ENCODE results near the gene BNC2. TPM values are rescaled to one million over a fixed set of nuclear protein-coding genes. Genes with fewer than 3 reads are reported as not detected.

BNC2 gene
- total RNA-seq, 1 donor: 2.5 TPM

DNA sequence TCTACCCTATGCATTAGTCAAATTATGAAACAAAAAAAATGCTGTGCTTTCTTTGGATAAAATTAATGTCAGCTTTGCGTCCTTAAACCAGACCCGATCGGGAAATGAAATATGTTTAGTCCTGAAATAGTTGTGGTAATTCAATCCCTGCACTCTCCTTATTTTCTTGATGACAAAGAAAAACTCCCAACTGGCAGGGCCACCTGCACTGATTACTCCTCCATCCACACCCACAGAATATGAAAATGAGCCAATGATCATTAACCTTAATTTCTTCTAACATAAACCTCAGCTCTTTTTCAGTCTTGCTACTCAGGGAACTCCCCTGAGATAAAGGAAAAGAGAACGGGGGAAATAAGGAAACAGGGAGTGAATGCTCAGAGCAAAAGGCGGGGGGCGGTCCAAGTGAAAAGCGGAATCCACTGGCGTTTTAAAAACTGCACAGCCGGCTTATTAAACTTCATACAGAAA lies 245.3 kb downstream of the BNC2 start:
- Histone ChIP-seq H3K4me3 (ENCODE audit: low read length) (no peak overlapping the region), H3K9me3 (ENCODE audit: low read depth, low read length) (no peaks in the 10 kb centered on the region), H3K27me3 (ENCODE audit: insufficient read depth, low read length) (no peaks in the 10 kb centered on the region), H3K4me1 (ENCODE audit: insufficient read depth, low read length) (no peaks in the 10 kb centered on the region)

DNA sequence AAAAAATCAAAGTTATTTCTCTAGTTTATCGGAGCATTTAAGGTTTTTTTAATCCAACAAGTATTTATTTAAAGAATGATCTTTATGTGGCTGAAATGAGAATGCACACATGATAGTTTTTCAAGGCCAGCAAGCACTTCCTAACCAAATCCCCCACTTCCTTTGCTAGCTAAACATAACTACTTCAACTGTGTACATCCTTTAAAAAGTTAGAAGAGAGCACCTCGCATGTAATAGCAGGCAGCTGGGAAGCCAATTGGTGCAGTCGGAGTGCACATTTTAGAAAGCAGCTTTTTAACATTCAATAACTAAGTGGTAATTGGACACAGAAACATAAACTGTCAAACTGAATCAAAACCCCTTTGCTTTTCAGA lies 245.7 kb downstream of the BNC2 start:
- no peaks in the 10 kb centered on the region for H3K27me3 ChIP-seq (ENCODE audit: insufficient read depth, low read length)
- H3K4me3 ChIP-seq (ENCODE audit: low read length): no peak overlapping the region
- H3K4me1 ChIP-seq (ENCODE audit: insufficient read depth, low read length): no peaks in the 10 kb centered on the region
- no peaks in the 10 kb centered on the region for H3K9me3 ChIP-seq (ENCODE audit: low read depth, low read length)

DNA sequence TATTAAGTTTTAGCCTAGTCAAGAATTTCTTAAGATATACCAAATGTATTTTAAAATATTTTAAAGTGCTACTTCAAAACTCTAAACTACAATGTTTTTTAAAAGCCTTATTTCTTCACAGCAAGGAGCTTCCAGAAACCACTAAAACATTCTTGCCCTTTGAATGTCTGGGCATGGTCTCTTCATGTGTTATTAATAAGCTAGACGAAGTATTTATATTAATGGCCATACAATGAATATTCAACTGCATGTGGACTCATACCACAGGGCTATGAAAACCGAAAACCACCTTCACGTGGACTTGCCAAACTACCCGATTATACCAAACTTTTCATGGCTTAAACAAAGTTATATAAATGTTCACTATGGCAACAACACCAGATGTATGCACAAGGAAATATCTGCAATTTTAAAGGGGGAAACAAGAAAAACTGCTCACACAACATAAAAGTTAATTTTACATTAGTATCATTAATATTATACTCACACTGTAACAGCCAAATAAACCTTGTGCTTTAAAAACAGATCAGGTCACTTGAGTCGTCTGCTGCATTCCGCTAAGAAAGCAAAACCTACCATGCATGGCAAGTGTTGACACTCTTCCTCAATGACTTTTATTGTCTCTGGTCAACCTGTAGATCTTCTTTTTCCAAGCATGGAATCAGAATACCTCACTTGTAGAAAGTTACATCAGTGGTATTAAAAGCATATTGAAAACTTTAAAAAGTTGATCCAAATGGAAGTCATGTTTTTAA lies 246.3 kb downstream of the BNC2 start:
- Histone ChIP-seq H3K27me3 (ENCODE audit: insufficient read depth, low read length) (no peaks in the 10 kb centered on the region), H3K4me3 (ENCODE audit: low read length) (no peak overlapping the region), H3K4me1 (ENCODE audit: insufficient read depth, low read length) (no peaks in the 10 kb centered on the region), H3K9me3 (ENCODE audit: low read depth, low read length) (no peaks in the 10 kb centered on the region)

DNA sequence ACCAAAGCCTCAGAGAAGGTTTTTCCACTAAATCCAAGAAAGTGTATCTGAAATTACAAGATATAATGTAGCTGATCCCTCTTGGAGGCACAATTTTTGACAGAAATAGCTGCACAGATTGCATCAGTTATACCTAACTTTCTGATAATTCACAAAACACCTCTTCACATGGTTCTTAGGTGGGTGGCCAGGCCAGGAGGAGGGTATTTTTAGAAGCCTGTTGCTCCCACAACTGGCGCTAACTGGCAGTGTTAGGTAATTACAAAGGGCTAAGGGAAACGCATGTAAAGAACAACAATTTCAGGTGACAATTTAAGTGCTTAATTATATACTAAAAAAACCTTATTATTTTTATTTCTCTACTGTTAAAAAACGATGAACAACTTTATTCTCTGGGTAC lies 247.9 kb downstream of the BNC2 start:
- H3K27me3 ChIP-seq (ENCODE audit: insufficient read depth, low read length): no peaks in the 10 kb centered on the region
- H3K9me3 ChIP-seq (ENCODE audit: low read depth, low read length): no peaks in the 10 kb centered on the region
- no peaks in the 10 kb centered on the region for H3K4me1 ChIP-seq (ENCODE audit: insufficient read depth, low read length)
- no peak overlapping the region for H3K4me3 ChIP-seq (ENCODE audit: low read length)

DNA sequence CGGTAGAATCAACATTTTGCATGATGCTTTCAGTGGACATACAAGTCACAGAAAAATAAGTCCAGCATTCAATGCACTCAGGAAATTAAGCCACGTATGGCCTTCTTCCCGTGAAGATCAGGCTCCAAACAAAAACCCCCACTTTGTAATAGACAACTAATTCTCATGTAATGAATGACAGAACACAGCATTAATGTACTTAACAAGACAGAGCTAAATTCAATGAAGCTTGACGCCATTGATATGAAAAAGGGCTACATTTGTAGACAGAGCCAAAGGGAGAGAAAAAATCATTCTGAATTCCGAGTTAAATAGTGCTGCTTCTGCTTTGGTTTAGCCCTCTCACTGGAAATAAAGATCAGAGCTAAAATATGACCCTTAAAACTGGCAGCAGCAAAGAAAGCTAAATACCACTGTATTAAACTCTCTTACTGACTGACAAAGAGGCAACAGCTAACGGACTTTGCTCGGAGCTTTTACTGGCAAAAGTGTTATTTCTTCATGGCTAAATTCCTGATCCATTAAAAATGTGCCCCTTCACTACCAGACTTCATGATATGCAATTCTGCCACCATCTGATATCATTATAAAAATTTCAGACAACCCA lies 250.5 kb downstream of the BNC2 start:
- no peaks in the 10 kb centered on the region for H3K27me3 ChIP-seq (ENCODE audit: insufficient read depth, low read length)
- H3K4me3 ChIP-seq (ENCODE audit: low read length): no peak overlapping the region
- H3K4me1 ChIP-seq (ENCODE audit: insufficient read depth, low read length): no peaks in the 10 kb centered on the region
- no peaks in the 10 kb centered on the region for H3K9me3 ChIP-seq (ENCODE audit: low read depth, low read length)

DNA sequence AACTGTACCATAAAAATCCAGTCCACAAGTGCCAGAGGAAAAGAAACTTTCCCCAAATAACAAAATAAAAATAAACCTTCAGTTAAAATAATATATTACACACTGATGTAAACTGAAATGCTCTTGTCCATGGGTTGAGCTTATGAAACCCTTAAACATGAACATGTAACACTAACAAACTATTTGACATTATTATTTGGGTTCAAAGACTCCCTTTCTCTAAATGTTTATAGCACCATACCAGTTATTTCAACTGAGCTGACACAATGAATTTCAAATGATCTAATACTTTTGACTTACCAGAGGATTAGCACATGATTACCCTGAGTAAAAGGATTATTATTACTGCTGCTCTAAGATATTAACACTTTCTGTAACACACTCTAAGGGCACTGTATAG lies 251.1 kb downstream of the BNC2 start:
- Histone ChIP-seq H3K9me3 (ENCODE audit: low read depth, low read length) (no peaks in the 10 kb centered on the region), H3K4me1 (ENCODE audit: insufficient read depth, low read length) (no peaks in the 10 kb centered on the region), H3K4me3 (ENCODE audit: low read length) (no peak overlapping the region), H3K27me3 (ENCODE audit: insufficient read depth, low read length) (no peaks in the 10 kb centered on the region)

DNA sequence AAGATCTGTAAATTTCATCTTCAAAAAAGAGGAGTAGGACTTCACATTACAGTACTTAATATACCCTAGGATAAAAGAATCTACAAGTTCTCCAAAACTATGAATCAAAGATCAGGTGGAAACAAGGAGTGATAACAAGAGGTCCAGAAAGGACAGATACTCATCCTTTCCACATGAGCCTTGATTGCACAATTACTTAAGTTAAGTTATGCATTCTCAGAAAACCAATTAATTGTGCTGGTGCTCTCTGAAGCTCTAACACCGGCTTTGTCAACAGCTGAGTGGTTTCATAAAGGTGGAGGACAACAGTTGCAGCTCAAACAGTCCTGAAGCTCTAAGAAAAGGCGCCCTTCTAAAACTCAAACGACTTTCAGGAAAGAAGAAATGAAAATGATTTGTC lies 251.9 kb downstream of the BNC2 start:
- Histone ChIP-seq H3K9me3 (ENCODE audit: low read depth, low read length) (no peaks in the 10 kb centered on the region), H3K4me3 (ENCODE audit: low read length) (no peak overlapping the region), H3K4me1 (ENCODE audit: insufficient read depth, low read length) (no peaks in the 10 kb centered on the region), H3K27me3 (ENCODE audit: insufficient read depth, low read length) (no peaks in the 10 kb centered on the region)

DNA sequence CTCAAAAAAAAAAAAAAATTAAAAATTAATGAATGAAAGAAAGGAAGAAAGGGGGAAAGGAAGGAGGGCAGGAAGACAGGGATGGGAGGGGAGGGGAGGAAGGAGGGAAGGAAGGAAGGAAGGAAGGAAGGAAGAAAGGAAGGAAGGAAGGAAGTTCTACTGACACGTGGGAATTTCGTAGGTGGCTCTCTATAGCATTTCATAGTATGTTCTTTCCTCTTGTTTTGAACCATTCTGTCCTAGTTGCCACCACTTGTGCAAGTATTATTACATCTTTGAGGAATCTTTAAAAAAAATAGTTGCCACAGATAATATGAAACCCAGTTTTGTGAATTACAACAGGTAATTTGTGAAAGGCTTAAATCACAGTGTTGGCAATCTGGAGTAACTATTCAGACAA lies 253.8 kb downstream of the BNC2 start:
- H3K4me1 ChIP-seq (ENCODE audit: insufficient read depth, low read length): no peaks in the 10 kb centered on the region
- no peak overlapping the region for H3K4me3 ChIP-seq (ENCODE audit: low read length)
- H3K27me3 ChIP-seq (ENCODE audit: insufficient read depth, low read length): no peaks in the 10 kb centered on the region
- no peaks in the 10 kb centered on the region for H3K9me3 ChIP-seq (ENCODE audit: low read depth, low read length)

DNA sequence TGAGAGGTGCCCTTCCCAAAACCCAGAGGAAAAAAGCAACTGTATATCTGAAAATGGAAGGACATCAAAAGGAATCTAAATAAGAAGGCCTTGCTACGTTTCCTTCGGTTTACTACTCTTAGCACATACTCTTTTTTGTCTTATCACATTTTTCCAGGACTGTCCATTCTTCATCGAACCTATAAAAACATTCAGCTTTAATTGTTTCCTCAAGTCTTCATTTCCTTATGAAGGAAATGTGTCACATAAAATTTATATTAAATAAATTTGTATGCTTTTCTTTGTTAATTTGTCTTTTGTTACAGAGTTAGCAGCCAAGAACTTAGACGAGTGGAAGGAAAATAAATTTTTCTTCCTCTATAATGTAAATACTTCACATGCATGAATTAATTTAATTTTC lies 255.0 kb downstream of the BNC2 start:
- no peaks in the 10 kb centered on the region for H3K4me1 ChIP-seq (ENCODE audit: insufficient read depth, low read length)
- H3K9me3 ChIP-seq (ENCODE audit: low read depth, low read length): no peaks in the 10 kb centered on the region
- H3K4me3 ChIP-seq (ENCODE audit: low read length): no peak overlapping the region
- no peaks in the 10 kb centered on the region for H3K27me3 ChIP-seq (ENCODE audit: insufficient read depth, low read length)

DNA sequence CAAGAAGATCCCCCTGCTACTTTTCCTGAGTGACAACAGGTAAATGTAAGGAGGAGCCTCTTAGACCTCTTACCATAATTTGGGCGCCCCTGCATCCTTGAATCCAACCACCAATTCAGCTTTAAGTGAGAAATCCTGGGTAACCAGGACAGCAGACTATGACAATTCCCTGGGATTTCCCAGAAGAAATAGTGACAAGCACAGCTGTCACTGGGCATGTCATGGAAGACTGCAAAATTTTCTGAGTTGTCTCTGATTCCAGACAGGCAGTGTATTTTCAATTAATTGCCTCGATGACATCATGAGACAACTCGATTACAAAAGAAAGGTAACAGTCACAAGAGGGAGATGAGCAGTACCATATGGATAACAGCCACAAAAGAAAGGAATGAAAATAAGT lies 256.9 kb downstream of the BNC2 start:
- Histone ChIP-seq H3K4me1 (ENCODE audit: insufficient read depth, low read length) (no peaks in the 10 kb centered on the region), H3K9me3 (ENCODE audit: low read depth, low read length) (no peaks in the 10 kb centered on the region), H3K4me3 (ENCODE audit: low read length) (no peak overlapping the region), H3K27me3 (ENCODE audit: insufficient read depth, low read length) (no peaks in the 10 kb centered on the region)

DNA sequence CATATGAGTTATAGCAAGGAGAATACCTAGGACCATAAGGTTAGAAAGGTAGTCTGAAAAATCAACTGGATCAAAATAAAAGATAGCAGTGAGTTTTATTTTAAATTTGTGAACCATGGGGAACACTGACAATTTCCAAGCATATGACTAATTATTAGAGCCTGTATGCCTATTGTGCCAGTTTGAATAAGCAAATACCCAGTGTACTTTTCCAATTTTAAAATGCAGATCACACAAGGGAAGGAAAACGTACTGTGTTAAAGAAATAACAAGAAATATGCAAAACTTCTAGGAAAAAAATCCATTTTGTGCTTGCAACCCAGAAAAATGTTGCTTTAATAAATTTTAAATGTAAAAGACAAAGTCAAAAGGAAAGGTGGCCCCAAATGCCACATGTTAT lies 257.4 kb downstream of the BNC2 start:
- Histone ChIP-seq H3K4me1 (ENCODE audit: insufficient read depth, low read length) (no peaks in the 10 kb centered on the region), H3K9me3 (ENCODE audit: low read depth, low read length) (no peaks in the 10 kb centered on the region), H3K4me3 (ENCODE audit: low read length) (no peak overlapping the region), H3K27me3 (ENCODE audit: insufficient read depth, low read length) (no peaks in the 10 kb centered on the region)

DNA sequence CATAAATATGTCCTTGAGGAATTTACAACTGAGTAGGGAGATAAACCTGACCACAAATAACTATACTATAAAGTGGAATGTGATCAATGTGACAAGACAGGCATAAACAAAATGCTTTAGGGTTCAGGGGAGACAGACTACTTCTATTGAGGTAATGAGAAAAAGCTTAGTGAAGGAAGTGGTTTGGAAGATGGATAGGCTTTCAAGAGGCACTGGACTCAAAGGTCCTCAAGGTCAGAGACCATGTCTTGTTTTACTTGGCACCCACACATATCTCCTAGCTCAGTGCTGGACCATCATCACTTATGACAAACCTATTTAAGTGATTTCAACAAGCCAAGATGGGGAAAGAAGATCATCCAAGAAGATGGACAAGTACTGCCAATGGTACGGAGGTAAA lies 257.8 kb downstream of the BNC2 start:
- Histone ChIP-seq H3K9me3 (ENCODE audit: low read depth, low read length) (no peaks in the 10 kb centered on the region), H3K27me3 (ENCODE audit: insufficient read depth, low read length) (no peaks in the 10 kb centered on the region), H3K4me1 (ENCODE audit: insufficient read depth, low read length) (no peaks in the 10 kb centered on the region), H3K4me3 (ENCODE audit: low read length) (no peak overlapping the region)

DNA sequence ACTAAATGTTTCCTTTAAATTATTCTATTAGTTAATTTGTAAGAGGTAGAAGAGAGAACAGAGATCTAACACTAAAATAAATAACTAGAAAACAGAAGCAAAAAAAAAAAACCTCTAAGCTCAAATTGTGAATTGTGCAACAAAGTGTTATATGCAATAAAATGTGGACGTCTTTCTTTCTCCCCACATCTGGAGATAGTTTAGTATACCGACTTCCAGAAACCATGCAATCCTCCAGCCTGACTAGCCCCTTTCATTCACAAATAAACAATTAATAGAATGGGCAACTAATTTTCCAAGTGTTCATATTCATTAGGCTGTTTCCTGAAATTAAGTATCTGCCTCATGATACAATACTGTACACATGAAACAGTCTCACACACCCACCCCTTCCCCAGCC lies 258.5 kb downstream of the BNC2 start:
- H3K9me3 ChIP-seq (ENCODE audit: low read depth, low read length): no peaks in the 10 kb centered on the region
- H3K27me3 ChIP-seq (ENCODE audit: insufficient read depth, low read length): no peaks in the 10 kb centered on the region
- no peak overlapping the region for H3K4me3 ChIP-seq (ENCODE audit: low read length)
- H3K4me1 ChIP-seq (ENCODE audit: insufficient read depth, low read length): no peaks in the 10 kb centered on the region

DNA sequence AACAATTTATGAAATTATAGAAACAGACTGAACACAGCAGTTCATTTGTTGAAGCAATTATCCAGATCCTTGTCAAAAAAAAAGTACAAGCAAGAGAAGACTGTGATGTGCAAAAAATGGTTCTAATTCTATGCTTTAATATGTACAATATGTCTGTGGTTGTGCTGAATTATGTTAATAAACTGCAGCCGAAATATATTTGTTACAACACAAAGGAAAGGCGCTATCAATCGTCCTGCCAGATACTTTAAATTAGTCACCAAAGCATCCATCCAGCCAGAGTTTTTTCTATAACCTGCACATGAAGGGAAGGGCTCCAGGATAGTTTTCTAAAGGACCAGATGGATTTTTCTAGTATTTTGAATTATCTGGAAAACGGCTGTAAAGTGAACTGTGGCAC lies 259.5 kb downstream of the BNC2 start:
- H3K9me3 ChIP-seq (ENCODE audit: low read depth, low read length): no peaks in the 10 kb centered on the region

DNA sequence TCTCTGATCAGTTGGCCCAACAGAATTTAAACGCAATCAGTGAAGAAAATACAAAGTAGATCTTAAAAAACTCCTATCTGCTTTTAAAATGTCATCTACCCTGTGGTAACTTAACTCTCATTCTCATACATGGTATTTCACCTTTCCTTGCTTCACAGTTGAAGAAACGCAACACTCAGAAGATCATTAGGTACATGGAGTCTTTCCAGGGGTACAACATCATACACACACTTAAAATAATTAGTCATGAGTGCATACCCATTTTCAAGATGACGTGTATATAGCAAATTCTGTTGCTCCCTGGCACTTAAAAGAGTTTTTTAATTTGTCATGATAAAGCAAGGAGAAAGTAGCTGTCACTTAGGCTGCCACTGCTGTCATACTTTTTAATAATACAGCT lies 259.9 kb downstream of the BNC2 start:
- Histone ChIP-seq H3K4me1 (ENCODE audit: insufficient read depth, low read length) (no peaks in the 10 kb centered on the region), H3K27me3 (ENCODE audit: insufficient read depth, low read length) (no peaks in the 10 kb centered on the region), H3K9me3 (ENCODE audit: low read depth, low read length) (no peaks in the 10 kb centered on the region), H3K4me3 (ENCODE audit: low read length) (no peak overlapping the region)

More for the DNA sequence above, 259.5 kb downstream of the BNC2 start:
- Histone ChIP-seq H3K27me3 (ENCODE audit: insufficient read depth, low read length) (no peaks in the 10 kb centered on the region), H3K4me3 (ENCODE audit: low read length) (no peak overlapping the region), H3K4me1 (ENCODE audit: insufficient read depth, low read length) (no peaks in the 10 kb centered on the region)

DNA sequence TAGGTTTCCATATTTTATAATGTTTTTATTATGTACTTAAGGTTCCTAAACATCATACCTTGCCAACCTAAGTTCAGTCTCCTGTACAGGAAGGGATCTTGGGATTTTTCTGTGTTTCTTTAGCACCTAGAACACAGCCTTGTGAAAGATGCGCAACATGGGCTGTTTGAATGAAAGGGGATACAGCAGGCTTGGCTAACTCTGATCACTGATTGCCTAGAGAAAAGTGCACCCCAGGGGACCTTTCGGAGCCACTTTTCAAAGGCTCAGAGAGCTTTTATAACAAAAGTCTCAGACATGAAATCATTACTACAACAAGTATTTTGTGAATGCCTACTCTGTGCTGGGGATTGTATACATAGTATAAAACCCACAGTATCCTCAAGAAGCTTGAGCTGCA lies 261.6 kb downstream of the BNC2 start:
- Histone ChIP-seq H3K27me3 (ENCODE audit: insufficient read depth, low read length) (no peaks in the 10 kb centered on the region), H3K9me3 (ENCODE audit: low read depth, low read length) (no peaks in the 10 kb centered on the region), H3K4me1 (ENCODE audit: insufficient read depth, low read length) (no peaks in the 10 kb centered on the region), H3K4me3 (ENCODE audit: low read length) (no peak overlapping the region)

Data from mononuclear cell (primary cell).